HEK293T (cell line): ENCODE data around the gene SLC4A8.

ENCODE experiments used
- BHLHE40 ChIP-seq: fragments of 450-650 bp; IDR thresholded peaks from 2 replicates; pipeline ENCODE4 v1.6.1; 2016; ENCODE audit warnings: mild to moderate bottlenecking, moderate library complexity, borderline replicate concordance
- NFRKB ChIP-seq: fragments of 450-650 bp; IDR thresholded peaks from 2 replicates; pipeline ENCODE4 v1.6.1; 2016; ENCODE audit warnings: mild to moderate bottlenecking, moderate library complexity
- SP1 ChIP-seq: fragments of 450-650 bp; IDR thresholded peaks from 2 replicates; pipeline ENCODE4 v1.6.1; 2017

DNA sequence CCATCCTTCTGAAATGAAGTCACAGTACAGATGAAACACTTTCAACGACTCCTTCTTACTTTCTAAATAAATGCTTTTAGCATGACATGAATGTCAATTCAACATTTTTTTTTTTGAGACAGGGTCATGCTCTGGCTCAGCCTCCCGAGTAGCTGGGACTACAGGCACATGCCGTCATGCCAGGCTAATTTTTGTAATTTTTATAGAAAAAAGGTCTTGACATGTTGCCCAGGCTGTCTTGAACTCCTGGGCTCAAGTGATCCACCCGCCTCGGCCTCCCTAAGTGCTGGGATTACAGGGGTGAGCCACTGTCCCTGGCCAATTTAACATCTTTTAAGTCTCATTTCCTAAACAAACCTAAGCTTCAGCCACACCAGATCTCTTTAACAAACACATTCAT lies 49.8 kb upstream of the SLC4A8 start:
- TF ChIP-seq NFRKB (no peak), SP1 (no peak), BHLHE40 (no peak)
